Measurements from ENCODE around the gene SSTR3. TPM values are rescaled to one million over a fixed set of nuclear protein-coding genes. Genes with fewer than 3 reads are reported as not detected.

SSTR3 gene
- total RNA-seq, 1 donor from 2014 or later = not detected

GRCh38 chr22:37176464-37177061, 35.7 kb downstream of the SSTR3 start:
- Mint-ChIP-seq H3K9me3 (ENCODE audit: unreplicated experiment) (no peaks in the 10 kb centered on the region), H3K27ac (ENCODE audit: unreplicated experiment) (no peak overlapping the region), H3K36me3 (ENCODE audit: low read depth, unreplicated experiment) (no peaks in the 10 kb centered on the region), H3K4me1 (ENCODE audit: low read depth, unreplicated experiment) (peaks cover 12% of the 10 kb centered on the region), H3K27me3 (ENCODE audit: low read depth, unreplicated experiment) (peaks cover 59% of the 10 kb centered on the region), H3K4me3 (ENCODE audit: unreplicated experiment) (no peak overlapping the region)
- FAIRE-seq (peak; percentile 63), DNase-seq (ENCODE audit: low read depth) (peak; percentile 79)
- Histone ChIP-seq H2AFZ (ENCODE audit: low read depth, low read length) (peak overlapping the region; percentile 80), H3K4me2 (ENCODE audit: low read length) (peak overlapping the region; percentile 78), H4K20me1 (ENCODE audit: insufficient read depth, low read length) (no peaks in the 10 kb centered on the region), H3K79me2 (ENCODE audit: insufficient read depth, low read length) (no peaks in the 10 kb centered on the region), H3K4me3 (ENCODE audit: insufficient read depth, low read depth, low read length) (peak overlapping the region; percentile 10), H3K9ac (ENCODE audit: low read length) (peak overlapping the region; percentile 57), H3K4me1 (ENCODE audit: insufficient read depth, low read length) (peaks cover 14% of the 10 kb centered on the region), H3K36me3 (ENCODE audit: insufficient read depth, low read length) (no peaks in the 10 kb centered on the region), H3K27ac (ENCODE audit: low read depth, low read length) (no peak overlapping the region), H3K9me3 (ENCODE audit: insufficient read depth, low read depth, low read length) (no peaks in the 10 kb centered on the region), H3K27me3 (ENCODE audit: insufficient read depth, low read length) (no peaks in the 10 kb centered on the region)
- no peak for TF ChIP-seq CTCF (IDR thresholded peaks at IDR 0.05; ENCODE audit: insufficient read depth, low read depth, low read length)
- TF ChIP-seq EZH2 (IDR thresholded peaks at IDR 0.05; ENCODE audit: insufficient read depth, low read length) = no peak

DNA sequence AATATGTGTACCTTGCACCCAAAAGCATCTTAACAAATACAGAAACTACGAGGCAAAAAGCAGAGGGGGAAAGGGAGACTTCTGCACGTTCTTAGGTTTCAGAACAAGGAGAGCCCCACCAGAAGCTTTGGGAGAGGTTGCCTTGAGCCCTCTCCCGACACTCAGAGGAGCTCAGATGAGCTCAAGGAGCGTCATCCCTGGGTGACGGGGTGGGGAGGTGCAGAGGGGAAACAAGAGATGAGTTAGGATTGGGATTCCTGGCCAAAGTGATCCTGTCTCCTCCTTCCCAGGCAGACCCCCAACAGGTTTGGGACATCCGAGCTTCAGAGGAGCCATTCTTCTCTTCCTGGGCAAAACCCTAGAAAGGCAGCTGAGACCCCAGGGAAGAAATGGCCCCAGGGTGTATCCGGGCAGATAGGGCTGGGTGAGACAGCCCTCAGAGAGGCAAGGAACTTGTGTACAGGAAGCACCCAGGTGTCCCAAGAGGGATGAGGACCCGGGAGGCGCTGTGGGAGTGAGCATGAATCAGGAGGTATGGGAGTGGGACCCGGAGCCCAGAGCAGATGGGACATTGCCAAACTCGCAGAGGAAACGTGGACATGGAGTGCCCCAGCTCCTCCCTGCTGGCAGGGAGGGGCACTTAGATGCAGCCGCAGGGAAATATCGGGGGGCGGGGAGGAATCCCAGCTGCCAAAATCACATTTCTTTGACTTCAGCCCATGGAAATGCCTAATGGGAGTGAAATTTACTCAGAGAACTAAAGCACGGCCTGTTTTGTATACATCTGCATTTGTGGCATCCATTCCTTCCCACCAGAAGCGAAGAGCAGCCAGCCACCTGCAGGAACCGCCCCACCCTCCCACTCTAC, 36.6 kb downstream of the SSTR3 start:
- H3K27me3 Mint-ChIP-seq (ENCODE audit: low read depth, unreplicated experiment) = peaks cover 68% of the 10 kb centered on the region
- no peaks in the 10 kb centered on the region for H3K36me3 Mint-ChIP-seq (ENCODE audit: low read depth, unreplicated experiment)
- no peak overlapping the region for H3K27ac Mint-ChIP-seq (ENCODE audit: unreplicated experiment)
- no peak overlapping the region for H3K27ac ChIP-seq (ENCODE audit: low read depth, low read length)
- peak overlapping the region; percentile 80 for H2AFZ ChIP-seq (ENCODE audit: low read depth, low read length)
- peaks cover 12% of the 10 kb centered on the region for H3K4me1 Mint-ChIP-seq (ENCODE audit: low read depth, unreplicated experiment)
- no peaks in the 10 kb centered on the region for H3K27me3 ChIP-seq (ENCODE audit: insufficient read depth, low read length)
- H3K9ac ChIP-seq (ENCODE audit: low read length) = no peak overlapping the region
- no peak for TF ChIP-seq EZH2 (IDR thresholded peaks at IDR 0.05; ENCODE audit: insufficient read depth, low read length)
- no peak for TF ChIP-seq CTCF (IDR thresholded peaks at IDR 0.05; ENCODE audit: insufficient read depth, low read depth, low read length)
- H3K4me2 ChIP-seq (ENCODE audit: low read length) = peak overlapping the region; percentile 78
- no peaks in the 10 kb centered on the region for H4K20me1 ChIP-seq (ENCODE audit: insufficient read depth, low read length)
- peaks cover 14% of the 10 kb centered on the region for H3K4me1 ChIP-seq (ENCODE audit: insufficient read depth, low read length)
- H3K36me3 ChIP-seq (ENCODE audit: insufficient read depth, low read length) = no peaks in the 10 kb centered on the region
- no peaks in the 10 kb centered on the region for H3K9me3 Mint-ChIP-seq (ENCODE audit: unreplicated experiment)
- DNase-seq (ENCODE audit: low read depth) = no peak
- no peak overlapping the region for H3K4me3 Mint-ChIP-seq (ENCODE audit: unreplicated experiment)
- no peaks in the 10 kb centered on the region for H3K79me2 ChIP-seq (ENCODE audit: insufficient read depth, low read length)
- no peak overlapping the region for H3K4me3 ChIP-seq (ENCODE audit: insufficient read depth, low read depth, low read length)
- no peak for FAIRE-seq
- no peaks in the 10 kb centered on the region for H3K9me3 ChIP-seq (ENCODE audit: insufficient read depth, low read depth, low read length)
